Measurements from ENCODE around the gene PLB1. TPM values are rescaled to one million over a fixed set of nuclear protein-coding genes. Genes with fewer than 3 reads are reported as not detected.

Gene PLB1
- total and polyA plus RNA-seq, 2 experiments from 2014 or later, result 0.06 to 0.21 TPM

GRCh38 chr2:28648147-28648546, 152.3 kb downstream of the PLB1 start:
- Histone ChIP-seq H2AFZ (no peak overlapping the region), H3K27ac (ENCODE audit: low read depth) (no peak overlapping the region), H3K4me3 (no peak overlapping the region), H3K36me3 (ENCODE audit: insufficient read depth) (no peaks in the 10 kb centered on the region), H3F3A (replicated peaks; ENCODE audit: low read depth) (no peaks in the 10 kb centered on the region), H3K9me2 (ENCODE audit: insufficient read depth) (no peaks in the 10 kb centered on the region), H3K4me1 (ENCODE audit: insufficient read depth) (no peaks in the 10 kb centered on the region), H4K20me1 (replicated peaks; ENCODE audit: insufficient read depth) (no peaks in the 10 kb centered on the region), H3K4me2 (no peak overlapping the region), H3K27me3 (ENCODE audit: insufficient read depth) (no peaks in the 10 kb centered on the region), H3K79me2 (replicated peaks; ENCODE audit: insufficient read depth) (no peaks in the 10 kb centered on the region)
- no peak for DNase-seq (ENCODE audit: low spot score)
- Mint-ChIP-seq H3K4me3 (no peak overlapping the region), H3K27ac (no peak overlapping the region), H3K4me1 (peaks cover 17% of the 10 kb centered on the region), H3K27me3 (ENCODE audit: insufficient read depth, low read depth, poor library complexity) (peaks cover 6% of the 10 kb centered on the region), H3K36me3 (ENCODE audit: low read depth) (no peaks in the 10 kb centered on the region), H3K9me3 (no peaks in the 10 kb centered on the region)
- TF ChIP-seq STAT1 (IDR thresholded peaks at IDR 0.05; ENCODE audit: unreplicated experiment) (no peak), ZNF114 (CRISPR knock-in tag; IDR thresholded peaks at IDR 0.05) (no peak), POLR2AphosphoS5 (IDR thresholded peaks at IDR 0.05; ENCODE audit: low read depth) (no peak), ETS1 (IDR thresholded peaks at IDR 0.05) (no peak), NANOG (IDR thresholded peaks at IDR 0.05; ENCODE audit: borderline replicate concordance) (no peak), ZNF331 (CRISPR knock-in tag; IDR thresholded peaks at IDR 0.05; ENCODE audit: low read depth) (no peak), CREB1 (CRISPR knock-in tag; IDR thresholded peaks at IDR 0.05; ENCODE audit: low read depth) (no peak), JUNB (IDR thresholded peaks at IDR 0.05; ENCODE audit: unreplicated experiment) (no peak), EZH2phosphoT487 (IDR thresholded peaks at IDR 0.05; ENCODE audit: unreplicated experiment) (no peak), EZH2 (IDR thresholded peaks at IDR 0.05; ENCODE audit: low read depth, unreplicated experiment) (no peak), CTCF (conservative IDR thresholded peaks at IDR 0.05; ENCODE audit: low read depth in 2 of 2) (no peak)
- TF ChIP-seq, protein P1, sequence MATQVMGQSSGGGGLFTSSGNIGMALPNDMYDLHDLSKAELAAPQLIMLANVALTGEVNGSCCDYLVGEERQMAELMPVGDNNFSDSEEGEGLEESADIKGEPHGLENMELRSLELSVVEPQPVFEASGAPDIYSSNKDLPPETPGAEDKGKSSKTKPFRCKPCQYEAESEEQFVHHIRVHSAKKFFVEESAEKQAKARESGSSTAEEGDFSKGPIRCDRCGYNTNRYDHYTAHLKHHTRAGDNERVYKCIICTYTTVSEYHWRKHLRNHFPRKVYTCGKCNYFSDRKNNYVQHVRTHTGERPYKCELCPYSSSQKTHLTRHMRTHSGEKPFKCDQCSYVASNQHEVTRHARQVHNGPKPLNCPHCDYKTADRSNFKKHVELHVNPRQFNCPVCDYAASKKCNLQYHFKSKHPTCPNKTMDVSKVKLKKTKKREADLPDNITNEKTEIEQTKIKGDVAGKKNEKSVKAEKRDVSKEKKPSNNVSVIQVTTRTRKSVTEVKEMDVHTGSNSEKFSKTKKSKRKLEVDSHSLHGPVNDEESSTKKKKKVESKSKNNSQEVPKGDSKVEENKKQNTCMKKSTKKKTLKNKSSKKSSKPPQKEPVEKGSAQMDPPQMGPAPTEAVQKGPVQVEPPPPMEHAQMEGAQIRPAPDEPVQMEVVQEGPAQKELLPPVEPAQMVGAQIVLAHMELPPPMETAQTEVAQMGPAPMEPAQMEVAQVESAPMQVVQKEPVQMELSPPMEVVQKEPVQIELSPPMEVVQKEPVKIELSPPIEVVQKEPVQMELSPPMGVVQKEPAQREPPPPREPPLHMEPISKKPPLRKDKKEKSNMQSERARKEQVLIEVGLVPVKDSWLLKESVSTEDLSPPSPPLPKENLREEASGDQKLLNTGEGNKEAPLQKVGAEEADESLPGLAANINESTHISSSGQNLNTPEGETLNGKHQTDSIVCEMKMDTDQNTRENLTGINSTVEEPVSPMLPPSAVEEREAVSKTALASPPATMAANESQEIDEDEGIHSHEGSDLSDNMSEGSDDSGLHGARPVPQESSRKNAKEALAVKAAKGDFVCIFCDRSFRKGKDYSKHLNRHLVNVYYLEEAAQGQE (IDR thresholded peaks at IDR 0.05; ENCODE audit: unreplicated experiment), result no peak
- TF ChIP-seq, protein P2, sequence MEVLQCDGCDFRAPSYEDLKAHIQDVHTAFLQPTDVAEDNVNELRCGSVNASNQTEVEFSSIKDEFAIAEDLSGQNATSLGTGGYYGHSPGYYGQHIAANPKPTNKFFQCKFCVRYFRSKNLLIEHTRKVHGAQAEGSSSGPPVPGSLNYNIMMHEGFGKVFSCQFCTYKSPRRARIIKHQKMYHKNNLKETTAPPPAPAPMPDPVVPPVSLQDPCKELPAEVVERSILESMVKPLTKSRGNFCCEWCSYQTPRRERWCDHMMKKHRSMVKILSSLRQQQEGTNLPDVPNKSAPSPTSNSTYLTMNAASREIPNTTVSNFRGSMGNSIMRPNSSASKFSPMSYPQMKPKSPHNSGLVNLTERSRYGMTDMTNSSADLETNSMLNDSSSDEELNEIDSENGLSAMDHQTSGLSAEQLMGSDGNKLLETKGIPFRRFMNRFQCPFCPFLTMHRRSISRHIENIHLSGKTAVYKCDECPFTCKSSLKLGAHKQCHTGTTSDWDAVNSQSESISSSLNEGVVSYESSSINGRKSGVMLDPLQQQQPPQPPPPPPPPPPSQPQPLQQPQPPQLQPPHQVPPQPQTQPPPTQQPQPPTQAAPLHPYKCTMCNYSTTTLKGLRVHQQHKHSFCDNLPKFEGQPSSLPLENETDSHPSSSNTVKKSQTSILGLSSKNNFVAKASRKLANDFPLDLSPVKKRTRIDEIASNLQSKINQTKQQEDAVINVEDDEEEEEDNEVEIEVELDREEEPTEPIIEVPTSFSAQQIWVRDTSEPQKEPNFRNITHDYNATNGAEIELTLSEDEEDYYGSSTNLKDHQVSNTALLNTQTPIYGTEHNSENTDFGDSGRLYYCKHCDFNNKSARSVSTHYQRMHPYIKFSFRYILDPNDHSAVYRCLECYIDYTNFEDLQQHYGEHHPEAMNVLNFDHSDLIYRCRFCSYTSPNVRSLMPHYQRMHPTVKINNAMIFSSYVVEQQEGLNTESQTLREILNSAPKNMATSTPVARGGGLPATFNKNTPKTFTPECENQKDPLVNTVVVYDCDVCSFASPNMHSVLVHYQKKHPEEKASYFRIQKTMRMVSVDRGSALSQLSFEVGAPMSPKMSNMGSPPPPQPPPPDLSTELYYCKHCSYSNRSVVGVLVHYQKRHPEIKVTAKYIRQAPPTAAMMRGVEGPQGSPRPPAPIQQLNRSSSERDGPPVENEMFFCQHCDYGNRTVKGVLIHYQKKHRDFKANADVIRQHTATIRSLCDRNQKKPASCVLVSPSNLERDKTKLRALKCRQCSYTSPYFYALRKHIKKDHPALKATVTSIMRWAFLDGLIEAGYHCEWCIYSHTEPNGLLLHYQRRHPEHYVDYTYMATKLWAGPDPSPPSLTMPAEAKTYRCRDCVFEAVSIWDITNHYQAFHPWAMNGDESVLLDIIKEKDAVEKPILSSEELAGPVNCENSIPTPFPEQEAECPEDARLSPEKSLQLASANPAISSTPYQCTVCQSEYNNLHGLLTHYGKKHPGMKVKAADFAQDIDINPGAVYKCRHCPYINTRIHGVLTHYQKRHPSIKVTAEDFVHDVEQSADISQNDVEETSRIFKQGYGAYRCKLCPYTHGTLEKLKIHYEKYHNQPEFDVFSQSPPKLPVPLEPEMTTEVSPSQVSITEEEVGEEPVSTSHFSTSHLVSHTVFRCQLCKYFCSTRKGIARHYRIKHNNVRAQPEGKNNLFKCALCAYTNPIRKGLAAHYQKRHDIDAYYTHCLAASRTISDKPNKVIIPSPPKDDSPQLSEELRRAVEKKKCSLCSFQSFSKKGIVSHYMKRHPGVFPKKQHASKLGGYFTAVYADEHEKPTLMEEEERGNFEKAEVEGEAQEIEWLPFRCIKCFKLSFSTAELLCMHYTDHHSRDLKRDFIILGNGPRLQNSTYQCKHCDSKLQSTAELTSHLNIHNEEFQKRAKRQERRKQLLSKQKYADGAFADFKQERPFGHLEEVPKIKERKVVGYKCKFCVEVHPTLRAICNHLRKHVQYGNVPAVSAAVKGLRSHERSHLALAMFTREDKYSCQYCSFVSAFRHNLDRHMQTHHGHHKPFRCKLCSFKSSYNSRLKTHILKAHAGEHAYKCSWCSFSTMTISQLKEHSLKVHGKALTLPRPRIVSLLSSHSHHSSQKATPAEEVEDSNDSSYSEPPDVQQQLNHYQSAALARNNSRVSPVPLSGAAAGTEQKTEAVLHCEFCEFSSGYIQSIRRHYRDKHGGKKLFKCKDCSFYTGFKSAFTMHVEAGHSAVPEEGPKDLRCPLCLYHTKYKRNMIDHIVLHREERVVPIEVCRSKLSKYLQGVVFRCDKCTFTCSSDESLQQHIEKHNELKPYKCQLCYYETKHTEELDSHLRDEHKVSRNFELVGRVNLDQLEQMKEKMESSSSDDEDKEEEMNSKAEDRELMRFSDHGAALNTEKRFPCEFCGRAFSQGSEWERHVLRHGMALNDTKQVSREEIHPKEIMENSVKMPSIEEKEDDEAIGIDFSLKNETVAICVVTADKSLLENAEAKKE (CRISPR knock-in tag; IDR thresholded peaks at IDR 0.05), result no peak
- ATAC-seq, result no peak
